HepG2 (cell line): ENCODE data around the gene ENKUR. TPM values are rescaled to one million over a fixed set of nuclear protein-coding genes. Genes with fewer than 3 reads are reported as not detected.
A peak's percentile ranks its signal among the peaks of the same experiment; 100 is the strongest.

Source experiments
- AHDC1 ChIP-seq: sonication (generic); formaldehyde crosslinking; IDR thresholded peaks from 2 replicates; pipeline ENCODE4 v1.5.1; 2020; ENCODE audit warnings: mild to moderate bottlenecking, missing genetic modification reagents, borderline replicate concordance
- ARID2 ChIP-seq: sonication (generic); formaldehyde crosslinking; IDR thresholded peaks from 2 replicates; pipeline ENCODE4 v1.8.1; 2022; ENCODE audit warnings: mild to moderate bottlenecking, missing genetic modification reagents, borderline replicate concordance
- CENPX ChIP-seq: sonication (generic); formaldehyde crosslinking; IDR thresholded peaks from 2 replicates; pipeline ENCODE4 v1.9.0; 2021; ENCODE audit warnings: mild to moderate bottlenecking, missing genetic modification reagents, moderate library complexity
- IRF9 ChIP-seq: sonication (generic); formaldehyde crosslinking; IDR thresholded peaks from 2 replicates; pipeline ENCODE4 v1.8.0; 2022; ENCODE audit warnings: missing genetic modification reagents, mild to moderate bottlenecking, borderline replicate concordance
- JUN ChIP-seq: sonication (generic); formaldehyde crosslinking; IDR thresholded peaks from 2 replicates; pipeline ENCODE4 v1.4.0; 2020; ENCODE audit warnings: mild to moderate bottlenecking, missing genetic modification reagents
- MTA1 ChIP-seq: sonication (generic); formaldehyde crosslinking; IDR thresholded peaks from 2 replicates; pipeline ENCODE4 v1.4.0; 2020; ENCODE audit warnings: missing genetic modification reagents, mild to moderate bottlenecking, borderline replicate concordance
- NR2F1 ChIP-seq, 2 experiments: fragments of 450-650 bp in 1 of 2; formaldehyde crosslinking in 1 of 2; IDR thresholded peaks; 2 replicates each; pipeline versions ENCODE4 v1.5.0 to v1.6.1; 2016 to 2020; ENCODE audit warnings: mild to moderate bottlenecking in 1 of 2, missing compliant biosample characterization in 1 of 2, missing genetic modification reagents in 1 of 2, moderate library complexity in 1 of 2
- SETDB1 ChIP-seq: sonication (generic); formaldehyde crosslinking; IDR thresholded peaks from 2 replicates; pipeline ENCODE4 v1.5.1; 2020; ENCODE audit warnings: missing genetic modification reagents, mild to moderate bottlenecking, borderline replicate concordance
- SP2 ChIP-seq: sonication (generic); formaldehyde crosslinking; IDR thresholded peaks from 2 replicates; pipeline ENCODE4 v1.5.1; 2020; ENCODE audit warnings: mild to moderate bottlenecking, missing genetic modification reagents
- SUZ12 ChIP-seq: fragments of 150-350 bp; IDR thresholded peaks from 2 replicates; pipeline ENCODE4 v1.6.1; 2014; ENCODE audit warnings: low read depth, low read length
- ZBTB10 ChIP-seq: sonication (generic); formaldehyde crosslinking; IDR thresholded peaks from 2 replicates; pipeline ENCODE4 v1.4.0; 2020; ENCODE audit warnings: missing genetic modification reagents, borderline replicate concordance
- ZFP90 ChIP-seq: sonication (generic); formaldehyde crosslinking; IDR thresholded peaks from 2 replicates; pipeline ENCODE4 v1.8.0; 2022; ENCODE audit warnings: missing genetic modification reagents, mild to moderate bottlenecking, inconsistent platforms, borderline replicate concordance
- ZNF496 ChIP-seq: sonication (generic); formaldehyde crosslinking; IDR thresholded peaks from 2 replicates; pipeline ENCODE4 v1.8.1; 2023; ENCODE audit warnings: mild to moderate bottlenecking, moderate library complexity, missing genetic modification reagents; ENCODE audit not compliant: insufficient replicate concordance
- ZNF562 ChIP-seq: sonication (generic); formaldehyde crosslinking; IDR thresholded peaks from 2 replicates; pipeline ENCODE4 v1.8.0; 2022; ENCODE audit warnings: missing genetic modification reagents, borderline replicate concordance
- ZNF850 ChIP-seq: sonication (generic); formaldehyde crosslinking; conservative IDR thresholded peaks from 2 replicates; pipeline ENCODE4 v1.9.0; 2021; ENCODE audit warnings: mild to moderate bottlenecking, missing genetic modification reagents
- ZSCAN21 ChIP-seq: sonication (generic); formaldehyde crosslinking; IDR thresholded peaks from 2 replicates; pipeline ENCODE4 v1.8.0; 2022; ENCODE audit warnings: mild to moderate bottlenecking, missing genetic modification reagents, moderate library complexity, borderline replicate concordance
- polyA plus RNA-seq, 8 experiments: library from polyadenylated mRNA; depleted of rRNA in 3 of 8; stranded (reverse) in 7 of 8; unstranded in 1 of 8; fragments of >200 nt; fragmentation: Illumina TruSeq in 4 of 8; extraction: Trizol in 4 of 8; gene quantifications; 2 replicates each; pipeline versions ENCODE4 v1.2.1 to v1.2.3, GENCODE V29; 2011 to 2016; ENCODE audit warnings: low read depth in 4 of 8, missing spikeins in 1 of 8, mixed read lengths in 1 of 8; ENCODE audit not compliant: insufficient read depth in 1 of 8
- total RNA-seq, 5 experiments: library from RNA; depleted of rRNA; stranded (reverse); fragments of >200 nt; fragmentation: Illumina TruSeq; extraction: Trizol; gene quantifications; 2 replicates each; pipeline ENCODE4 v1.2.3, GENCODE V29; 2016; ENCODE audit warnings: low read depth in 1 of 5
- TF ChIP-seq, protein P1 (sequence below): sonication (generic); formaldehyde crosslinking; IDR thresholded peaks from 2 replicates; pipeline ENCODE4 v1.8.0; 2022; ENCODE audit warnings: missing genetic modification reagents, mild to moderate bottlenecking, inconsistent platforms, borderline replicate concordance

Gene ENKUR
- total and polyA plus RNA-seq, 2 of the 13 experiments (the other 11 are each of a cell fraction or from before 2014, with no cell fraction given) = 0.15 TPM

GRCh38 chr10:25016376-25017153 lies 607 bp upstream of the ENKUR start, which contains the start of gene THNSL1 (continued):
- TF ChIP-seq AHDC1 (CRISPR knock-in tag) (peak; percentile 76), MTA1 (peak; percentile 64; the same call in 1 of the 2 replicates), ZNF562 (CRISPR knock-in tag) (no peak; the same call in 1 of the 2 replicates), IRF9 (CRISPR knock-in tag) (peak; percentile 64), ZFP90 (CRISPR knock-in tag) (peak; percentile 98), ZBTB10 (CRISPR knock-in tag) (peak; percentile 89), JUN (0 out of 2 replicates have a peak, but pooled peaks have one; percentile 27), ZNF850 (CRISPR knock-in tag) (0 out of 2 replicates have a peak, but pooled peaks have one; percentile 82), CENPX (CRISPR knock-in tag) (0 out of 2 replicates have a peak, but pooled peaks have one; percentile 39), NR2F1 (CRISPR knock-in tag; IDR thresholded peaks at IDR 0.05) (no peak), ZSCAN21 (CRISPR knock-in tag) (peak; percentile 93), SP2 (peak; percentile 72), ZNF496 (CRISPR knock-in tag) (no peak), SUZ12 (no peak), SETDB1 (CRISPR knock-in tag) (no peak), ARID2 (CRISPR knock-in tag) (peak; percentile 89)
- TF ChIP-seq, protein P1, sequence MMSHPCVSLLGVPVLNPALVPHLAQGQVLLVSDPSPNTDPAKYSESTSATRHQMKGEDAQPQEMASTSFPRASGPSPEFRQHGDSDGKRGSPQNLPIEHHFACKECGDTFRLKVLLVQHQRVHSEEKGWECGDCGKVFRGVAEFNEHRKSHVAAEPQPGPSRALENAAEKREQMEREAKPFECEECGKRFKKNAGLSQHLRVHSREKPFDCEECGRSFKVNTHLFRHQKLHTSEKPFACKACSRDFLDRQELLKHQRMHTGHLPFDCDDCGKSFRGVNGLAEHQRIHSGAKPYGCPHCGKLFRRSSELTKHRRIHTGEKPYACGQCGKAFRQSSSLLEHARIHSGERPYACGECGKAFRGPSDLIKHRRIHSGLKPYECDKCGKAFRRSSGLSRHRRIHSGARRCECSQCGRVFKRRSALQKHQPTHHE (CRISPR knock-in tag) = peak; percentile 52; the same call in 1 of the 2 replicates
